Smooth muscle cell of the brain vasculature (primary cell): ENCODE measurements around the gene GNG7.
"Not testable (repeated sequence)": the region's sequence is repeated elsewhere in the genome, so short reads cannot be mapped to it uniquely, and the experiment has no call there.

Experiments used
- DNase-seq: peaks from one replicate; pipeline ENCODE4 v3.0.0-alpha.2; 2012; ENCODE audit warnings: low read depth, low spot score

GNG7 gene

GRCh38 chr19:2575734-2576481 lies 126.6 kb downstream of the GNG7 start:
- DNase-seq = peak; percentile 88

- DNase-seq = no peak
Observed at GRCh38 chr19:2574971-2575630, 127.4 kb downstream of the GNG7 start.

DNA sequence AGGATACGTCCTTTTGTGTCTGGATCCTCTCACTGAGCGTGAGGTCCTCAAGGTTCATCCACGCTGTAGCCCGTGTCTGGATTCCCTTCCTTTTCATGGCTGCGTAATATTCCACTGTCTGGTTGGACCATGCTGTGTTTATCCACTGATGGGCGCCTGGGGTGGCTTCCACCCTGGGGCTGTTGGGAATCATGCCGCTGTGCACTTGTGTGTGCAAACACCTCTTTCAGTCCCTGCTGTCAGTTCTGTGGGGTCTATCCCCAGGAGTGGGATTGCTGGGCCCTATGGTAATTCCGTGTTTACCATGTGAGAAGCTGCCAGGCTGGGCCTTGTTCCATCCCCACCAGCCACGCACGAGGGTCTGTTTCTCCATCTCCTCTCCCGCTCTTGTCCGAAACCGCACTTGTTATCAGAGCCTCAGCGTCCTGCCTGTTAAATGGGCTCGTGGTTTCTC lies 128.0 kb downstream of the GNG7 start:
- DNase-seq = no peak

GRCh38 chr19:2573916-2574315 lies 128.6 kb downstream of the GNG7 start:
- no peak for DNase-seq

DNA sequence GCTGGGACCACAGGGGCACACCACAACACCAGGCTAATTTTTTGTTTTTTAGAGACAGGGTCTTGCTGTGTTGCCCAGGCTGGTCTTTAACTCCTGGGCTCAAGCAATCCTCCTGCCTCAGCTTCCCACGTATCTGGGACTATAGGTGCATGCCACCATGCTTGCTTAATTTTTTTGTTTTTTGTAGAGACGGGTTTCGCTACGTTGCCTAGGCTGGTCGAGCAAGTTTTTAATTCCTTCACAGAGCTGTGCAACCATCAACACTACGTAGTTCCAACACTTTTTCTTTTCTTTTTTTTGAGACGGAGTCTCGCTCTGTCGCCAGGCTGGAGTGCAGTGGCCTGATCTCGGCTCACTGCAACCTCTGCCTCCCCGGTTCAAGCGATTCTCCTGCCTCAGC lies 130.3 kb downstream of the GNG7 start:
- DNase-seq = not testable (repeated sequence)

DNA sequence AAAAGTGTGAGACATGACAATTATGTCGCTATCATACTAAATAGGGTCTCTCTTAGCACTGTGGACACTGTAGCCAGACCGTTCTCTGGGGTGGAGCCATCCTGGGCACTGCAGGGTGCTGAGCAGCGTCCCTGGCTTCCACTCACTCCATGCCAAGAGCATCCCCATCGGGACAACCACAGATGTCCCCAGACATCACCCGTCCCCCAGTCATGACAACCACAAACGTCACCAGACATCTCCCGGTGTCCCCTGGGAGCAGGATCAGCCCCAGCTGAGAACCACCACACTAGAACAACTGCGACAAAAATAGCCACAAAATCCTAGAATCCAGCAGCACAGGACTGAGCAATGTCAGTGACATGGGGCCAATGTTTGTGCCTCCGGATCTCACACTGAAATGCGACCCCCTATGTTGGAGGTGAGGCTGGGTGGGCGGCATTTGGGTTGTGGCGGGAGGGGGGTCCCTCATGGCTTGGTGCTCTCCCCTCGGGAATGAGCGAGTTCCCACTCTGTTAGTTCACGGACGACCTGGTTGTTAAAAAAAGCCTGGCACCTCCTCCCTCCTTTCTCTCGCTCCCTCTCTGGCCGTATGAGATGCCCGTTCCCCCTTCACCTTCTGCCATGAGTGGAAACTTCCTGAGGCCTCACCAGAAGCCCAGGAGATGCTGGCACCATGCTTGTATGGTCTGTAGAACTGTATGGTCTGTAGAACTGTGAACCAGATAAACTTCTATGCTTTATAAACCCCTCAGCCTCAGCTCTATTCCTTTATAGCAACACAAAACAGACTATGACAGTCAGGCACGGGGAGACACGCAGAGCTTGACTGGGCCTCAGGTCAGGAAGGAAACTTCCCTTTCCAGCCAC lies 132.7 kb downstream of the GNG7 start:
- DNase-seq = no peak

DNA sequence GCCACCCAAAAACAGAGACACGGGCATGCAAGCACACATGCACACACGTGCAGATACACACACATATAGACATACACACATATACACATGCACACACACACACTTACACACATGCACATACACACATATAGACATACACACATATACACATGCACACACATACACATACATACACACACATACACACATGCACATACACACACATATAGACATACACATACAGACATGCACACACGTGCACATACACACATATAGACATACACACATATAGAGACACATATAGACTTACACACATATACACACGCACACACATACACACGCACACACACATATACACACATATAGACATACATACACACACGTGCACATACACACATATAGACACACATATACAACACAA lies 134.5 kb downstream of the GNG7 start:
- no peak for DNase-seq

GRCh38 chr19:2567580-2567979 lies 134.9 kb downstream of the GNG7 start:
- no peak for DNase-seq

DNA sequence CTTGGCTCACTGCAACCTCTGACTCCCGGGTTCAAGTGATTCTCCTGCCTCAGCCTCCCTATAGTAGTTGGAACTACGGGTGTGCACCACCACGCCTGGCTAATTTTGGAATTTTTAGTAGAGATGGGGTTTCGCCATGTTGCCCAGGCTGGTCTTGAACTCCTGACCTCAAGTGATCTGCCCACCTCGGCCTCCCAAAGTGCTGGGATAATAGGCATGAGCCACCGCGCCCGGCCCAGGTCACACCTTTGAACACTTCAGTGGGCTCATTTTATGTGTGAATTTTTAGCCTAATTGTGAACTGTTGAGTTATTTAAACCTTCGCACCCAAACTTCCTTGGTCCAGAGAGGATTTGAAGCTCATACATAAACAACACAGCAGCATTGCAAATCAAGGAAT lies 138.9 kb downstream of the GNG7 start:
- not testable (repeated sequence) for DNase-seq

DNA sequence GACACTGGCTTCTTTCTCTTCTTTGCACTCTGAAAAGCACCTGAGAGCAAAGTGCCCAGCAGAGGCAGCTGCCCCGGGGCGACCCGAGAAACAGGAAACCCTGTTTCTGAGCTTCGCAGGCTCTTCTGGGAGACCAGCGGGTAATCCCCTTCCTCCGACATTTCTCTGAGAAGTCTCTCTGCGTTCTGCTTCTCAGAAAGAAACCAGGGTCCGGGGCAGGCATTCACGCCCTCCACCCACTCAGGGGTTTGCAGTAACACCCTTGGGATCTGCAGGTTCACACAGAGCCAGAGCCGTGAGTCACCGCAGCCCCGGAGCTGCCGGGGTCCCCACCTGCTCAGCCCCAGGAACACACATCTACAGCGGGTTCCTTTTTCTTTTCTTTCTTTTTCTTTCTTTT lies 140.6 kb downstream of the GNG7 start:
- DNase-seq = no peak

GRCh38 chr19:2561221-2561620 lies 141.3 kb downstream of the GNG7 start:
- DNase-seq = no peak

GRCh38 chr19:2560369-2560768 lies 142.1 kb downstream of the GNG7 start:
- DNase-seq = no peak

- no peak for DNase-seq
Observed at GRCh38 chr19:2558543-2558942, 144.0 kb downstream of the GNG7 start.

DNA sequence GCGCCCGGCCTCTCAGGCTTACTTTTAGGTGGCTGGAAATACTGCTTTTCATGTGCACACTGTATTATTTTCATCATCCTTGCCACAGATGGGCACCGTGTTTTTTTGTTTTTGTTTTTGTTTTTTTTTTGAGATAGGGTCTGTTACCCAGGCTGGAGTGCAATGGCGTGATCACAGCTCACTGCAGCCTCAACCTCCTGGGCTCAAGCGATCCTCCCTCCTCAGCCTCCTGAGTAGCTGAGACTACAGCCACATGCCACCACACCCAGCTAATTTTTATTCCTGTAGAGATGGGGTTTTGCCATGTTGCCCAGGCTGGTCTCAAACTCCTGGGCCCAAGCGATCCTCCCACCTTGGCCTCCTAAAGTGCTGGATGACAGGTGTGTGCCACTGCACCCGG lies 144.4 kb downstream of the GNG7 start:
- DNase-seq = not testable (repeated sequence)

DNA sequence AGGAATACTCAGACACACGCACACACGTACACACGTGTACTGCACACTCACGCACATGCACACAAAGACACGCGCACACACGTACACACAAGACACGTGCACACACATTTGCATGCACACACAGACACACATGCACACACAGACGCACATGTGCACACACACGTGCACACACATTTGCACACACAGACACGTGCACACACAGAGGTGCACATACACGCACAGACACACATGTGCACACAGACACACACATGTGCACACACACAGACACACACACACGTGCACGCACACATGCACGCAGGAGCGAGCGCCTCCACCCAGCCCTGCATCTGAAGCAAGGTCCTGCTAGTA lies 145.4 kb downstream of the GNG7 start:
- DNase-seq = no peak

DNA sequence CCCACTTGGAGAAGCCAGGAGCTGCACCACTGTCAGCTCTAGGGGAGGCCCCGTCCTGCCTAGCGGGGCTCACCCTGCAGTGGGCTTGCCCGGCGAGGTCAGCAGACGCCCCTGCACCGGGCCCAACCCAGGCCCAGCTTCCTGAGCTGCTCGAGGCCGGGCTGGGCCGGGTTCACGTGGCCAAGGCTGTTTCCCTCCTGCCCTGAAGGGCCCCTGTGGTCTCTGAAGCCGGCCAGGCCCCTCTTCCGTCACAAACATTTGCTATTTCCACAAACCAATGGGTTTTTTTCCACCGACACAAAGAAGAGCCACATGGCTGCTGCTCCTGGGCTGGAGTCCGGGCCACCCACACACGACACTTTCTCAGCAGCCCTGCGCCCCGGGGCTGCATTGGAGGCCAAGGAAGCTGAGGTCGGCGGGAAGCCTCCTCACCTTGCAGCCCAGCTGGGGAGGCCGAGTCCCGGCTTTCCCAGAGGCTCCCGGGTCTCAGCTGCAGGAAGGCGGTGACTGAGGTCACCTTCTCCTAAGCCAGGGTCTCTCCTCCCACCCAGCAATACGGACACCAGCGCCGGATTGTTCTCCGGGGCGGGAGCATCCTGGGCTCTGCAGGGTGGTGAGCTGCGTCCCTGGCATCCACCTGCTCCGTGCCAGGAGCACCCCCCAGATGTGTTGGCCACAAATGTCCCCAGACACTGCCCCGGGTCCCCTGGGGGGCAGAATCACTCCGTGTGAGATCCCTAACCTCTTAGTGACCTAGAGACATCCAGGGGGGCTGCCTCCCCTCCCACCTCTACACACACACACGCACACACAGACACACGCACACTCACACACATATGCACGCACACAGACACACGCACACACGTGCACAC lies 146.0 kb downstream of the GNG7 start:
- no peak for DNase-seq

GRCh38 chr19:2555422-2556220 lies 146.9 kb downstream of the GNG7 start:
- DNase-seq = no peak

GRCh38 chr19:2554856-2555255 lies 147.6 kb downstream of the GNG7 start:
- no peak for DNase-seq

DNA sequence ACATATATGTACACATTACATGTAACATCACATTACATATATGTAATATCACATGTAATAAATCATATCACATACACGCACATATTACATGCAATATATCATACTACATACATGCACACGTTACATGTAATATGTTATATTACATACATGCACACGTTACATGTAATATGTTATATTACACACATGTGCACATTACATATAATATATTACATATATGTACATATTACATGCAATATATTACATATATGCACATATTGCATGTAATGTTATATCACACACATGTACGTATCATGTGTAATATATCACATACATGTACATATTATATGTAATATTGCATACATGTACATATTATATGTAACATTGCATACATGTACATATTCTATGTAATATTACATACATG lies 149.0 kb downstream of the GNG7 start:
- DNase-seq = no peak

DNA sequence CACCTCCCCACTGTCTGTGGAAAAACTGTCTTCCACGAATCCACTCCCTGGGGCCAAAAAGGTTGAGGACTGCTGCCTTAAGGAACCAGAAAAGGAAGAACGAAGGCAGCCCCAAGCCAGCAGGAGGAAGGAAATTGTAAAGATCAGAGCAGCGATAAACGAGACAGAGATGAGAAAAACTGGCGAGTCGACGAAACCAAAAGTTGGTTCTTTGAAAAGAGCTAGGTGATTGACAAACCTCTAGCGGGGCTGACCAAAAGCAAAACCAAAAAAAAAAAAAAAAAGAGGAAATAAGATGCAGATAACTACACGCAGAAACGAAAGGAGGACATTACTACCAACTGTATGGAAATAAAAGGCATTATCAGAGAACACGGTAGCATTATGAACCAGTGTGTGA lies 149.6 kb downstream of the GNG7 start:
- no peak for DNase-seq

- DNase-seq = no peak
Observed at GRCh38 chr19:2551864-2552185, 150.7 kb downstream of the GNG7 start.
